GM12891 (cell line): ENCODE results near the gene FGD3.

Source experiments
- POLR2A ChIP-seq: IDR thresholded peaks from 2 replicates; pipeline ENCODE4 v1.6.1; 2011; ENCODE audit warnings: low read depth, low read length, control low read depth
- POLR2AphosphoS5 ChIP-seq: IDR thresholded peaks from 2 replicates; pipeline ENCODE4 v1.6.1; 2011; ENCODE audit warnings: low read depth, low read length, control low read depth
- TAF1 ChIP-seq: IDR thresholded peaks from 2 replicates; pipeline ENCODE4 v1.6.1; 2011; ENCODE audit warnings: low read depth, low read length, control low read depth

- TF ChIP-seq TAF1 (no peak), POLR2A (no peak), POLR2AphosphoS5 (no peak)
Measured at GRCh38 chr9:92990461-92990860, 43.1 kb downstream of the FGD3 start.
